KMS-11 (cell line): ENCODE data around the gene EML5.

Experiments
- H2AFZ ChIP-seq: fragments of 200-600 bp; sonication (generic); 2 replicates; pipeline ENCODE4 v1.6.1; 2016; ENCODE audit warnings: antibody characterized with exemption, mixed run types, low read depth
- H3K27ac ChIP-seq: fragments of 200-600 bp; sonication (generic); 2 replicates; pipeline ENCODE4 v1.6.1; 2016; ENCODE audit warnings: mild to moderate bottlenecking, mixed run types
- H3K27me3 ChIP-seq: fragments of 200-600 bp; sonication (generic); 2 replicates; pipeline ENCODE4 v1.6.1; 2017; ENCODE audit warnings: mild to moderate bottlenecking, low read depth, mixed run types, moderate library complexity; ENCODE audit not compliant: insufficient read depth
- H3K36me3 ChIP-seq: fragments of 200-600 bp; sonication (generic); 2 replicates; pipeline ENCODE4 v1.6.1; 2017; ENCODE audit warnings: mild to moderate bottlenecking, mixed run types; ENCODE audit not compliant: insufficient read depth
- H3K4me1 ChIP-seq: fragments of 200-600 bp; sonication (generic); 2 replicates; pipeline ENCODE4 v1.6.1; 2016; ENCODE audit warnings: mild to moderate bottlenecking, low read depth, mixed run types; ENCODE audit not compliant: poor library complexity, severe bottlenecking
- H3K4me2 ChIP-seq: fragments of 200-600 bp; sonication (generic); 2 replicates; pipeline ENCODE4 v1.7.0; 2016; ENCODE audit warnings: mild to moderate bottlenecking, mixed run types
- H3K4me3 ChIP-seq: fragments of 200-600 bp; sonication (generic); IDR thresholded peaks from 2 replicates; pipeline ENCODE4 v1.6.1; 2017; ENCODE audit warnings: low read depth, low read length, mixed read lengths; ENCODE audit not compliant: insufficient read depth
- H3K79me2 ChIP-seq: fragments of 200-600 bp; sonication (generic); 2 replicates; pipeline ENCODE4 v1.6.1; 2016; ENCODE audit warnings: low read depth, mixed run types; ENCODE audit not compliant: insufficient read depth
- H3K9ac ChIP-seq: fragments of 200-600 bp; sonication (generic); 2 replicates; pipeline ENCODE4 v1.6.1; 2016; ENCODE audit warnings: mild to moderate bottlenecking, mixed run types
- H4K20me1 ChIP-seq: fragments of 200-600 bp; sonication (generic); 2 replicates; pipeline ENCODE4 v1.6.1; 2016; ENCODE audit warnings: mild to moderate bottlenecking, mixed run types; ENCODE audit not compliant: insufficient read depth
- TF ChIP-seq, protein P1 (sequence below): fragments of 200-600 bp; sonication (generic); conservative IDR thresholded peaks from 2 replicates; pipeline ENCODE4 v1.6.1; 2017; ENCODE audit warnings: low read depth, mild to moderate bottlenecking, antibody characterized with exemption, low read length, moderate library complexity, mixed read lengths

Gene EML5

DNA sequence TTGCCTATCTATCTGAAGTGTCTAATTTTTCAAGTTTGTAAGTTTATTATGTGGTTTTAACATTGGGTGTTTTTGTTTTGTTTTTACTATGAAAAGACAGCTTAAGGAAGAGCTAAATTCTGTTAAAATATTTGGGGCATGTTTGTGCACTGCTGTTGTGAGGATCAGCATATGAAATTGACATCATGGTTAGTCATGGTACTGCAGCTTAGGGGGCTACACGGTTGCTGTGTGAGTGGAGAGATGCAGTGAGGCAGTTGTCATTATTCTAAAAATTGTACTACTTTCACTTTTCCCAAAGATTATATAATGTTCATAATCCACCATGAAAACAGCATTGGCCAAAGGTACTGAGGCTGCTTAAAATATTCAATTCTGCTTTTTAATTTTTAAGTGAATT, 180.9 kb downstream of the EML5 start:
- TF ChIP-seq, protein P1, sequence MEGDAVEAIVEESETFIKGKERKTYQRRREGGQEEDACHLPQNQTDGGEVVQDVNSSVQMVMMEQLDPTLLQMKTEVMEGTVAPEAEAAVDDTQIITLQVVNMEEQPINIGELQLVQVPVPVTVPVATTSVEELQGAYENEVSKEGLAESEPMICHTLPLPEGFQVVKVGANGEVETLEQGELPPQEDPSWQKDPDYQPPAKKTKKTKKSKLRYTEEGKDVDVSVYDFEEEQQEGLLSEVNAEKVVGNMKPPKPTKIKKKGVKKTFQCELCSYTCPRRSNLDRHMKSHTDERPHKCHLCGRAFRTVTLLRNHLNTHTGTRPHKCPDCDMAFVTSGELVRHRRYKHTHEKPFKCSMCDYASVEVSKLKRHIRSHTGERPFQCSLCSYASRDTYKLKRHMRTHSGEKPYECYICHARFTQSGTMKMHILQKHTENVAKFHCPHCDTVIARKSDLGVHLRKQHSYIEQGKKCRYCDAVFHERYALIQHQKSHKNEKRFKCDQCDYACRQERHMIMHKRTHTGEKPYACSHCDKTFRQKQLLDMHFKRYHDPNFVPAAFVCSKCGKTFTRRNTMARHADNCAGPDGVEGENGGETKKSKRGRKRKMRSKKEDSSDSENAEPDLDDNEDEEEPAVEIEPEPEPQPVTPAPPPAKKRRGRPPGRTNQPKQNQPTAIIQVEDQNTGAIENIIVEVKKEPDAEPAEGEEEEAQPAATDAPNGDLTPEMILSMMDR = no peak
- Histone ChIP-seq H3K27ac (no peak overlapping the region), H4K20me1 (no peaks in the 10 kb centered on the region), H3K9ac (no peak overlapping the region), H3K4me1 (peaks cover 3% of the 10 kb centered on the region), H3K4me2 (no peak overlapping the region), H3K27me3 (no peaks in the 10 kb centered on the region), H3K79me2 (no peaks in the 10 kb centered on the region), H2AFZ (no peak overlapping the region), H3K4me3 (no peak overlapping the region), H3K36me3 (no peaks in the 10 kb centered on the region)

DNA sequence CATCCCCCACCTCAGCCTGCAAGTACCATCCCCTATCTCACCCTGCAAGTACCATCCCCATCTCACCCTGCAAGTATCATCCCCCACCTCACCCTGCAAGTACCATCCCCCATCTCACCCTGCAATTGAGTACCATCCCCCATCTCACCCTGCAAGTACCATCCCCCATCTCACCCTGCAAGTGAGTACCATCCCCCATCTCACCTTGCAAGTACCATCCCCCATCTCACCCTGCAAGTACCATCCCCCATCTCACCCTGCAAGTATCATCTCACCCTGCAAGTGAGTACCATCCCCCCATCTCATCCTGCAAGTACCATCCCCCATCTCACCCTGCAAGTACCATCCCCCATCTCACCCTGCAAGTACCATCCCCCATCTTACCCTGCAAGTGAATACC, 184.9 kb downstream of the EML5 start:
- no peaks in the 10 kb centered on the region for H3K4me1 ChIP-seq

DNA sequence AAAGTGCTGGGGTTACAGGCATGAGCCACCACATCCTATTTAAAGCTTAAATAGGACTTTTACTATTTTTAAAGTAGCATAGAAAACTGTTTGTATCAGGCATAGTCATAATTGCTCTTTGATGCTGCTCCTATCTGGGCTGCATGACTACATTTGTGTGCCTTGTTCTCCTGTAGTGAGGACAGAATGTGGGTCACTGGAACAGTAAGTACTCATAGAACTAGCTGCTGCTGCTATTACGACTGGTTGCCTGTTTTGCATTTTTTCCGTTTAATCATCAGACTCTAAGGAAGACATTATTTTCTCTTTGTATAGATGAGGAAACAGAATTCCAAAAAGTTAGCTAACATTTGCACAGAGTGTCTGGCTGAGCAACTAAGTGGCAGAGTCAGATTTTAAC, 187.2 kb downstream of the EML5 start:
- H3K27me3 ChIP-seq = no peaks in the 10 kb centered on the region
- no peak overlapping the region for H2AFZ ChIP-seq
- no peak overlapping the region for H3K27ac ChIP-seq
- TF ChIP-seq, protein P1 = no peak
- H3K4me1 ChIP-seq = no peaks in the 10 kb centered on the region
- H3K36me3 ChIP-seq = no peaks in the 10 kb centered on the region
- no peak overlapping the region for H3K4me2 ChIP-seq
- no peak overlapping the region for H3K9ac ChIP-seq
- no peak overlapping the region for H3K4me3 ChIP-seq
- no peaks in the 10 kb centered on the region for H3K79me2 ChIP-seq
- H4K20me1 ChIP-seq = no peaks in the 10 kb centered on the region

More for the DNA sequence above, 184.9 kb downstream of the EML5 start:
- H3K4me3 ChIP-seq = no peak overlapping the region
- H3K27me3 ChIP-seq = no peaks in the 10 kb centered on the region
- no peaks in the 10 kb centered on the region for H3K79me2 ChIP-seq
- H3K9ac ChIP-seq = no peak overlapping the region
- no peak overlapping the region for H3K4me2 ChIP-seq
- H3K36me3 ChIP-seq = no peaks in the 10 kb centered on the region
- TF ChIP-seq, protein P1 = no peak
- H3K27ac ChIP-seq = no peak overlapping the region
- H4K20me1 ChIP-seq = no peaks in the 10 kb centered on the region
- no peak overlapping the region for H2AFZ ChIP-seq

- Histone ChIP-seq H3K4me2 (no peak overlapping the region), H3K9ac (no peak overlapping the region), H3K4me3 (no peak overlapping the region), H3K4me1 (no peaks in the 10 kb centered on the region), H3K27me3 (no peaks in the 10 kb centered on the region), H4K20me1 (no peaks in the 10 kb centered on the region), H2AFZ (no peak overlapping the region), H3K36me3 (no peaks in the 10 kb centered on the region), H3K79me2 (no peaks in the 10 kb centered on the region), H3K27ac (no peak overlapping the region)
- TF ChIP-seq, protein P1 = no peak
These were observed 188.5 kb downstream of the EML5 start for GRCh38 chr14:88604212-88604611.
